ENCODE results near the gene ZNF774. TPM values are rescaled to one million over a fixed set of nuclear protein-coding genes. Genes with fewer than 3 reads are reported as not detected.
"Not testable (repeated sequence)": the region's sequence is repeated elsewhere in the genome, so short reads cannot be mapped to it uniquely, and the experiment has no call there.

ZNF774 gene
- polyA plus RNA-seq, 4 donors = 3.5 to 7.0 (median 5.7) TPM

DNA sequence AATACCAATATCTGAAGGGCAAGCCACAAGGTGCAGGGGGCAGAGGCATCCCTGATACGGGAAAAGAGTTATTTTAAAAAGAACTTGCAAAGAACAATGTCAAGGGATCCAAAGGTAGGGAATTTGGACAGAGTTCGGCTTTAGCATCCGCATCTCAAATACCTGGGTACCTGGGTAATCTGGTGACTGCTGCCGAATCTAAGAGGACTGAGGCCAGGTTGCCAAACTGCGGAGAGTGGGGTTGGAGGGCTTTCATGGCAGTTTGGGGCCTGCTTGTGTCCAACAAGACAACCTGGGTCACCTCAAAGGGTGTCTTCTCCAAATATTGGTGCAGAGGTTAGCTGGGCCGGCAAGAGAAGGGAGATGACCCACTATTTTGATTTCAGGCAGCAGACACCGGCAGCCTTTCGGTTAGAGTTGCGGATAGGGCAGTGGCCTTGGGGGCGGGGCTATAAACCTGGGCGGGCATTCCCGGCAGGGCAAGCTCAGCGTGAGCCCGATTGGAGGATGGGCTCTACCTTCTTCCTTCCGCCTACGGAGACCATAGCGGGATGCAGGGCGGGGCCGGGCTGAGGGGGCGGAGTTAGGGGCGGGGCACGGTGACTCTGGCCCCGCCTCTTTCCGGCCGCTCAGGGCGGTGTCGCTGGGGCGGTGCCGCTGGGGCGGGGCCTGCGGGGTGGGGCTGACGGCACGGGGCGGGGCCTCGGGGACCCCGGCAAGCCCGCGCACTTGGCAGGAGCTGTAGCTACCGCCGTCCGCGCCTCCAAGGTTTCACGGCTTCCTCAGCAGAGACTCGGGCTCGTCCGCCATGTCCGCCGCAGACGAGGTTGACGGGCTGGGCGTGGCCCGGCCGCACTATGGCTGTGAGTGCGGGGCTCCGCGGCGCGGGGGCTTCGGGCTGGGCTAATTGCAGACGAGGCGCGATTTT lies 35.7 kb downstream of the ZNF774 start, which contains the start of gene IQGAP1:
IQGAP1 (plus strand) TSS at position 709 of the 928 bp plus-strand sequence; CDS start at position 809, 100 bp downstream.
- peak in 3 of 4 donors; percentile 78 to 88 (median 81) for DNase-seq (ENCODE audit: low read depth in 4 of 4, low spot score in 2 of 4)

DNA sequence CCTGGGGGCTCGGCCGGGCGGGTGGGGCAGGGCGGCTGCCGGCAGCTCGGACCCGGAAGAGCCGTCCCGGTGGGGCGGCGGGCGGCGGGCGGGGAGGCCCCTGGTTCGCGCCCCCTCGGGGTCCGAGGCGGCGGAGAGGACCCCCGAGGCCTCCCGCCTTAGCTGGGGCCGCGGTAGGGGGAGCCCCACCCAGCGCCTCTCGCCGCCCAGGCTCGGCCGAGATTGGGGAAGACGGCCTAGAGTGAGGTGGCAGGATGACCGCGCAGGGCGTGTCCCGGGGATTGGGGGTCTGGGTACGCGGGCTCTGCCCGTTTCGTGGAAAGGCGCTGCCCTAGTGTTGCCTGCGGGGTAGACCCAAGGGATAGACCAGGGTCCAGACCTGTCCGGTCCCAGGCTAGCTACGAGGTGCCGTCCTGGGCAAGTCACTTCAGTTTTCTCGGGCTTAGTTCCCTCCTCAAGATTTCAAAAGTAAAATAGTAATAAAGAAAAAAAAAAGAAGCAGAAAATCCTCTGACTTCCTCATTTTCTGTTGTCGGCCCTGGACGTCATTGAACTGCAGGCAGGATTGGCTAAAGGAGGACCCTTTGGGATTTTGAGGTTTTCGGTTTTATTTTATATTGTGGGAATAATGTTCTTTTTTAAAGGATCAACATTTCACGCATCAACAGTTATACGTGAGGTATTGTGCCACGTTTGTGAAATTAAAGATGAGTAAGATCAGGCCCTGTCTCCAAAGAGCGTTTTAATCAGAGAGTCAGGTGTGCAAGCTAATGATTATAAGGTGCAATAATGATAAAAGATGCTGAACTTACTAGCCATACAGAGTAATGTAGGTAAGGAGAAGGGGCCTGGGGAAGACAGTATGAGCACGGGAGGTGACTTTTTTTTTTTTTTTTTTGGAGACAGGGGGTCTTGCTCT lies 36.6 kb downstream of the ZNF774 start:
- no peak for DNase-seq (ENCODE audit: low read depth in 4 of 4, low spot score in 2 of 4)

DNA sequence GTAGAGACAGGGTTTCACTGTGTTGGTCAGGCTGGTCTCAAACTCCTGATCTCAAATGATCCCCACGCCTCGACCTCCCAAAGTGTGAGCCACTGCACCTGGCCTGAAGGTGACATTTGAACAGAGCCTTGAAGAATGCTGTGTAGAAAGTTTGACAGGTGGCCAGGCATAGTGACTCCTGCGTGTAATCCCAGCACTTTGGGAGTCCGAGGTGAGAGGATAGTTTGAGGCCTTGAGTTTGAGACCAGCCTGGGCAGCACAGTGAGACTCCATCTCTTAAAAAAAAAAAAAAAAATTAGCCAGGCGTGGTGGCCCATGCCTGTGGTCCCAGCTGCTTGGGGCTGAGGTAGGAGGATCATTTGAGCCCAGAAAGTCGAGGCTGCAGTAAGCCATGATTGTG lies 37.4 kb downstream of the ZNF774 start:
- no peak for DNase-seq (ENCODE audit: low read depth in 4 of 4, low spot score in 2 of 4)

DNA sequence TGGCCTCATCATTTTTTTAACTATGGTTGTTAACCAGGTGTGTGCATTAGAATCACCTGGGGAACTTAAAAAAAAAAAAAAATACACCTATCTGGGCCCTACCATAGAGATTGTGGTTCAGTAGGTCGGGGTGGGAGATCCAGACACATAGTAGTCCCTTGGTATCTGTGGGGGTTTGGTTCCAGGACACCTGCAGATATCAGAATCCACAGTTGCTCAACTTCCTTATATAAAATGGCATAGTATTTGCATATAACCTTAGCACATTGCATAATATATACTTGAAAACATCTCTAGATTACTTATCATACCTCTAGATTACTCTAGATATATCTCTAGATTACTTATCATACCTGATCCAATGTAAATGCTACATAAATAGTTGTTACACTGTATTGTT lies 41.0 kb downstream of the ZNF774 start:
- DNase-seq (ENCODE audit: low read depth in 4 of 4, low spot score in 2 of 4) = no peak

DNA sequence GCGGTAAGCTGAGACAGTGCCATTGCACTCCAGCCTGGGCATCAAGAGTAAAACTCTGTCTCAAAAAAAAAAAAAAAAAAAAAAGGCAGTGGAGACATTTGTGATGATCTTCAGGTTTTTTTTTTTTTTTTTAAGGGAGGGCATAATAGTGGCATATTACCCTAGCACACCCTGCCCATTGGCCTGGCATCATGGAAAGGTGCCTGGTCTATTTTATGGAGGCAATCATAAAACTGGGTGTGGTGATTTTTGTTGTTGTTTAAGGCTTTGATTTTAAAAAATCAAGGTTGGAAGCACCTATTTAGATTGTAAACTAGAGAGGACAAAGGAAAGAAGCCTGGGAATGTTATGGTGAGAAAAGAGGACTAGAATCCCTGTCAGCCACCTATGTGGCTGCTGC lies 42.0 kb downstream of the ZNF774 start:
- DNase-seq (ENCODE audit: low read depth in 4 of 4, low spot score in 2 of 4) = no peak

DNA sequence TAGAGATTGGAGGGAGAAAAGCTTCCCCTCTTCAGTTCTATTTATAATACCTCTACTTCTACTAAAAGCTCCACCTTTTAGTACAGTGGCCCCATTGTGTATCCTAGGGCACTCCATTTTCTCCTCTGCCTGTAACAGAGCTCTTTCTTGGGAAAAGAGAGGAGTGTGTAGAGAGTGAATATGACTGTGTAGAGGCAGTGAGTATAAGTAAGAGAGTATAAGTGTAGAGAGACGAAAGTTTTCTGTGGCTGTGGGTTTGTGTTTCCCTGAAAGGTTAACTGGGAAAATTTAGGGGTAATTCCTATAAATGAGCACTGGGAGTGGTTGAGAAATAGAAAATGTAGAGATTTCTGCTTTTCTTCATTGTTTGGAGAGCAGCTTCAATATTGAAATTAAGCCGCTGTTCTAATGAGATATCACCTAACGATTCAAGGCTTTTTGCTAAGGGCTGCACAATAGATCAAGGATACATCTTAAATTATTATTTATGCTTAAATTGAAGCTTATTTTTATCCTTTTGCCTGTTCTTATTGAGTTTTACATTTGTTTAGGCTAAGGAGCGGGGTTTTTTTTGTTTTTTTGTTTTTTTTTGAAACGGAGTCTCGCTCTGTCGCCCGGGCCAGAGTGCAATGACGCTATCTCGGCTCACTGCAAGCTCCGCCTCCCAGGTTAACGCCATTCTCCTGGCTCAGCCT lies 42.8 kb downstream of the ZNF774 start:
- no peak for DNase-seq (ENCODE audit: low read depth in 4 of 4, low spot score in 2 of 4)

DNA sequence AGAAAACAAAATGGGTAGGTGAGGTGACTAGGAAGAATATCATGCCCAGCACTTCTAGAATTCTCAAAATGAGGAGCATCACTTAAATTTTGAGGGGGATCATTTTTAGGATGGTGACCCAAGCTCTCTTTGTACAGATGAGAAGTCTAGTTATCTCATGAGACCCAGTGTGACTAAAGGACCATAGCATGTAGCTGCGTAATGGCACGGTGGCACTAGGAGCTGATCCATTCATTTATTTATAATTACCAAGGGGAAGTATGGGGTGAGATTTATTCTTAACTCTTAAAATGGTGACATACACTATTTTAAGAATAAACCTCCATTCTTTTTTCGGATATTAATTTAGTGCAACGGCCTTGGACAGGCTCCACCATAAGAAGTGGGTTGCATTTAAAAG lies 44.2 kb downstream of the ZNF774 start:
- no peak for DNase-seq (ENCODE audit: low read depth in 4 of 4, low spot score in 2 of 4)

DNA sequence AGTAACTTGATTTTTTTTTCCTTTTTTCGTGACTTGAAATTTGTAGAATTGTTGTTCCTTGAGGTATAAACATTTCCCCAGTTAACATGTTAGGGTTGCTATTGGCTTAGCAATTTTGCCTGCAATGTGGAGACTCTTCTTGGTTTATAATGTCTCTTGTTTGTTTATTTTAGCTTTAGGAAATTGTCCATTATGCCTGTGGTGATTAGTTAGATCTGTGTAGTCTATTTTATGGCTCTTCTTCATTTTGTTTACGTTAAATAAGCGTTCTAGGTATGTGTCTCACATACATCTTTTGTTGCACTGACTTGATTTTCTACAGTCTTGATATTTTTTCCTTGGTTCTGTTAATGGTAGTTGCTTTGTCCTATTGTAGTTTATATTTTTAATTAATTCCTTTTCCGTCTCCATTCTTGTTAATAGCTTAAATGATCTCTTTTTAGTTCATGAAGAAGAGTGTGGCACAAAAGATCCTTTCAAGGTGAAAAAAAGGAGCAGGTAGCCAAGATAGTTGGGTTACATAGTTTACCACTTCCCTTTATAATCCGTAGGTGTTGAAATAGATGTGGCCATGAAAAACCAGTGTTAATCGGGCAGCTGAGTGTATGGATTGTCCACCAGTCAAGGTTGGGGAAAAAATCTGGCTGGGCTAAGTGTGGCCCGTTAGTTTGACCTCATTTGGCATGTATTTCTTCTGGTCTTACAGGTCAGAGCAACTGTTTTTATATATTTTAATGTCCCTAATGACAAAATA lies 48.1 kb downstream of the ZNF774 start:
- DNase-seq (ENCODE audit: low read depth in 4 of 4, low spot score in 2 of 4) = no peak

DNA sequence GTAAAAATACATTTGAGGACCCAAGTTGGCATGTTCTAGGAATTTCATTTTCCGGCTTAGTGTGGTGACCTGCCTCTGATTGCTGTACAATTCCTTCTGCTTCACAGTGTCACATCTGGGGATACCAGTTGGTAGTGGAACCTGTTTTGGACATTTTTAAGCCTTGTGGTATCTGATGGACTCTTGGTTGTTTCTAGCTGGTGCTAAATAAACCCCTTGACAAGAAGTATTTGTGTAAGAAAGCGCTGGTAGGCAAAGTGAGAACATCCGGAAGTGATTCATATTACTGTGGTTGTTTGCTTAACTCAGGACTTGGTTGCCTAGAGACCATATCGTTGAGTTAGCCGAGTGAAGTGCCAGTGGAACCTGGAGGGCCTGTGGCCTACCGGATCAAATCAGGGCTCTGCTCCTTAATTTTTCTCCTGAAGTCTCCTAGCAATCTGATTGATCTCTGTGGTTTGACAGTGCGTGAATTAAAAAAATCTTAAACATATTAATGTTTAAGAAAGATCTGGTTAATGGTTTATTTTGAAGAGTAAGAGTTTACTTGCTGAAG lies 48.8 kb downstream of the ZNF774 start:
- peak in 2 of 4 donors; percentile 69 to 81 for DNase-seq (ENCODE audit: low read depth in 4 of 4, low spot score in 2 of 4)

DNA sequence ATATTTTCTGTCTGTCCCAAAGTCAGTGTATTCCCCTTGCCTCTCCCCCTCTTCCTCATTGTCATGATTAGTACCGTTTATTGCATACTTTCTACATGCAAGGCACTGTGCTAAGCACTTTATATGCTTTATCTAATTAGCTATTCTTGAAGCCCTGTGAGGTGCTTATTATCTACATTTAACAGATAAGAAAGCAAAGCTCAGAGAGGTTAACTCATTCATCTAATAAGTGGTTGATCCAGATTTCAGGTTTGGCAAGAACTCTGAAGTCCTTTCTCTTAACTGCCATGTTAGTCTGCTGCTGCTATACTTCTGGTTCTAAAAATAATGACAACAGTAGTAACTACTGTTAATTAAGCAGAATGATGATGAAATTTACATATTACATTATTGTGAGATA lies 49.4 kb downstream of the ZNF774 start:
- DNase-seq (ENCODE audit: low read depth in 4 of 4, low spot score in 2 of 4) = no peak

DNA sequence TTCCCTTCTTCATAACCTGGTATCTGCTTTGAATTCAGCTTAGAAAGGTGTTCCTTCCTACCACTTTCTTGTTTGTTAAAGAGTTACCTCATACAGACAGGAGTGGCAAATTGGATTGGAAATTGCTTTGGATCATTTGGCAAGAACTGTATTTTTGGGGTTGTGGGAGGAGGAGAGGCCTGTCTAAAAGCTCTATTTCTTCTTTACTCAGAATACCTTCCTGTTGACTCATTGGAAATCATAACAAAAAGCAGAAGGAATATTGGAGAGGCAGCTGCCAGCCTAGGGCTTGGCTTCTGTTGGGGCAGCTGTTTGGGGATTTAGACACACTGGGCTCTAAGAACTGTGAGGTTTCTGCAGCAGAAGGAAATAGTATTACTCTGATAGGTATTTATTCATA lies 50.1 kb downstream of the ZNF774 start:
- no peak for DNase-seq (ENCODE audit: low read depth in 4 of 4, low spot score in 2 of 4)

DNA sequence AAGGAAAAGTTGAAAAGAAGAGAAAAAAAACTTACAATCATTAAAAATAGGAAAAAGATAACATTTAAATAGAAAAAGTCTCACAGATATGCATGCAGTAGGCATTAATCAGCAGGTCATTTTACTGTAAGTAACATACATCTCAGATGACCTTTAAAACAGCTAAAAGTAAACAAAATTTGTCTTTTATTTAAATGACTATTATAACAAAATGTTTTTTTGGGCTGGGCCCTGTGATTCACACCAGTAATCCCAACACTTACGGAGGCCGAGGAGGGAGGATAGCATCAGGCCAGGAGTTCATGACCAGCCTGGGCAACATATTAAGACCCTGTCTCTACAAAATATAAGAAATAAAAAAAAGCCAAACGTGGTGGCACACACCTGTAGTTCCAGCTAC lies 50.7 kb downstream of the ZNF774 start:
- DNase-seq (ENCODE audit: low read depth in 4 of 4, low spot score in 2 of 4) = no peak

DNA sequence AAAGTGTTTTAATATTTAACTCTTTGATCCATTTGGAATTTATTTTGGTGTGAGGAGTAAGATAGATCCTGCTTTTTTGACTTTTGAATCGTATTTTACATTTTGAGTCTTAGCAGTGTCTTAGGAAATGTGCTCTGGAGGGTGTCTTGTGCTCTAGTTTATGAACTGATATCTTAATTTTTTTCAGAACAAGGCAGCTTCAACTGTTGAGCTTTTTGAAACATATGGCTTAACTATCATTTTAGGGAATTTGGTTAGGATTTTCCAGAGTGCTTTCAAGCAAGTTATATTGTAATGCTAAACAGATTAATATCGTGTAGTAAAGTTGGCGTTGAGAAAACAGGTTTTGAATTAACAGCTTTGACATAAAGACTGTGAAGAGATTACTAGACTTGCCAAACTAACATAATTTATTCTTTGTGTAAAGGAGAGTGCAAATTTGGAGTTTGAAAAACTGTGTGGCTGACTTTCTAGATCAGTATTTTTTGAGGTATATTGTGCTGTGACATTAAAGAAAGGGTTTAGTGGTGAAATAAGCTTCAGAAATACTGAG lies 53.0 kb downstream of the ZNF774 start:
- DNase-seq (ENCODE audit: low read depth in 4 of 4, low spot score in 2 of 4) = no peak

DNA sequence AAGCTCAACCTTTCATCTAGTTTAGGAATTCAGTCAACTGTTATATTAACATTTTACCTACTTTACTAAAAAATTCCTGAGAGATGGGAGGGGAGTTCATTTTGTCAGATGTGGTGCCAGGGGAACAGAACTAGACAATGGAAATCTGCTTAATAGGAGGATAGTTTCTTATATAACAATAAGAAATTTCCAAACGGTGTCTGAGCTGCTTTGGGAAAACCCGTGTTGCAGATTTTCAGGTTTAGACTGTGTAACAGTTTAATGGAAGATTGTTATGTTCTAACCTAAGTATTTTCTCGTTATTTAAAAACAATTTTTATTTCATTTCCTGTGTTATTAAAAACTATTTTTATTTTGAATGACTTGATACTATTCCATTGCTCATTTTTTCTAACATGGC lies 55.3 kb downstream of the ZNF774 start:
- DNase-seq (ENCODE audit: low read depth in 4 of 4, low spot score in 2 of 4) = no peak

DNA sequence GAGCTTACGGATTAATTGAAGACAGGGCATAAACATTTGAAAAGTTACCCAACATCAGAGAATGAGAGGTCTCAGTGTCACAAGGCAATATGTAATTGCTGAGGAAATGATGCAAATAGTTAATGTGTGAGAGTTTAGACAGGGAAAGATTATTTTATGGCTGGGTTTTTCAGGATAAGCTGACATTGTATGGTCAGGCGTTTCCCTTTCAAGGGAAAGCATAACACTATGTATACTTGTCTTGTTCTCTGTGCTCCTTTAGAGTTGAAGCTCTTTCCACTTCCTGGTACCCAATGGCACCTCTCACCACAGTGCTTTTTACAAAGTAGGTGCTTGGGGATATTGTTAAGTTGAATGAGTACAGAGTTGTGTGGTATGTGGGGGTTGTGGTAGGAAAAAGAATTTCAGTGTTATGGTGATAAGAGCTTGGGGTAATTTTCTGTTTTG lies 55.8 kb downstream of the ZNF774 start:
- no peak for DNase-seq (ENCODE audit: low read depth in 4 of 4, low spot score in 2 of 4)

DNA sequence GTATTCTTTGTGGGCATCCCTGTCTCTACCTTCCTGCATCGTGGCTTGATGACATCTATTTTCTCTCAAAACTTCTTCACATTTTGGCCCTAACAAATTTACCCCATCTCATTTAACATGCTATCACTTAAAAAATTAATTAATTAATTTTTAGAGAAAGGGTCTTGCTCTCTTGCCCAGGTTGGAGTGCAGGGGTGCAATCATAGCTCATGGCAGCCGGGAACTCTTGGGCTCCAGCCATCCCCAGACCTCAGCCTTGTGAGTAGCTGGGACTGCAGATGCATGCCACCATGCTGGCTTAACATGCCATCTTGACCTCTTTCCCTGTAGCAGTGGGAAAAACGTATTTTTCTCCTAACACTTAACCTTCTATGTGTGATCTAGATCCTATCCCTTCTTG lies 56.6 kb downstream of the ZNF774 start:
- no peak for DNase-seq (ENCODE audit: low read depth in 4 of 4, low spot score in 2 of 4)

DNA sequence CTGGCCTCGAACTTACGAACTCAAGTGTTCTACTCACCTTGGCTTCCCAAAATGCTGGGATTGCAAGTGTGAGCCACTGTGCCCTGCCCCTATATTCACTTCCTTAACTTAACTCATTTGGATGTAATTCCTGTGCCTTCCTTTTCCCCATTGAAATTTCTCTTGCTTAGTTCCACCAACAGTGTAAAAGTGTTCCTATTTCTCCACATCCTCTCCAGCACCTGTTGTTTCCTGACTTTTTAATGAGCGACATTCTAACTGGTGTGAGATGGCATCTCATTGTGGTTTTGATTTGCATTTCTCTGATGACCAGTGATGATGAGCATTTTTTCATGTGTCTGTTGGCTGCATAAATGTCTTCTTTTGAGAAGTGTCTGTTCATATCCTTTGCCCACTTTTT lies 57.5 kb downstream of the ZNF774 start:
- DNase-seq (ENCODE audit: low read depth in 4 of 4, low spot score in 2 of 4) = not testable (repeated sequence)

DNA sequence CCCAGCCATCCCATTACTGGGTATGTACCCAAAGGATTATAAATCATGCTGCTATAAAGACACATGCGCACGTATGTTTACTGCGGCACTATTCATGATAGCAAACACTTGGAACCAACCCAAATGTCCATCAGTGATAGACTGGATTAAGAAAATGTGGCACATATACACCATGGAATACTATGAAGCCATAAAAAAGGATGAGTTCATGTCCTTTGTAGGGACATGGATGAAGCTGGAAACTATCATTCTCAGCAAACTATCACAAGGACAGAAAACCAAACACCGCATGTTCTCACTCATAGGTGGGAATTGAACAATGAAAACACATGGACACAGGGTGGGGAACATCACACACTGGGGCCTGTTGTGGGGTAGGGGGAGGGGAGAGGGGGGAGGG lies 58.2 kb downstream of the ZNF774 start:
- DNase-seq (ENCODE audit: low read depth in 4 of 4, low spot score in 2 of 4) = not testable (repeated sequence)

DNA sequence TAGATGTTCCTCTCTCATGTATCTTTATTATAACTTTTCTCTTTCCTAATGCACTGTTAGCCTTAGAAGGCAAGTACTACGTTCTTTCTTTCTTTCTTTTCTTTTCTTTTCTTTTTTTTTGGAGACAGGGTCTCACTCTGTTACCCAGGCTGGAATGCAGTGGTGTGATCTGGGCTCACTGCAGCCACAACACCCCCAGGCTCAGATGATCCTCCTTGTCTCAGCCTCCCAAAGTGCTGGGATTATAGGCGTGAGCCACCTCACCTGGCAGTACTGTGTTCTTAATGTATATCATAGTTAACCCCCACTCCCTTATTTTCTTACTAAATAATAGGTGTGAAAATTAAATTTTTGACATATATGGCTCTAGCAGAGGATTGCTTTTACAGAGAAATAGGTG lies 59.1 kb downstream of the ZNF774 start:
- DNase-seq (ENCODE audit: low read depth in 4 of 4, low spot score in 2 of 4) = no peak
